GM13977 (cell line): ENCODE measurements around the gene PAN2.

Experiments used
- DNase-seq: peaks from one replicate; pipeline ENCODE4 v3.0.0; 2012; ENCODE audit warnings: low spot score
- in situ Hi-C: fragments of 300-500 bp; cut with MboI; formaldehyde crosslinking; loops from one replicate; pipeline ENCODE4 v1.12.0; 2022; ENCODE audit warnings: low sequenced_read_pairs, low pct_unique_long_range_greater_than_20kb, mixed read lengths, inconsistent platforms; ENCODE audit not compliant: unreplicated experiment
- TF ChIP-seq, protein P1 (sequence below): IDR thresholded peaks from 2 replicates; pipeline ENCODE4 v1.5.1; 2012; ENCODE audit warnings: mild to moderate bottlenecking, control low read depth; ENCODE audit not compliant: insufficient read depth; ENCODE audit errors: extremely low read depth, missing control alignments

The PAN2 gene

GRCh38 chr12:56374726-56375597 lies 41.2 kb upstream of the PAN2 start:
- DNase-seq, result no peak
- in situ Hi-C loops, result no loop called here
- TF ChIP-seq, protein P1, sequence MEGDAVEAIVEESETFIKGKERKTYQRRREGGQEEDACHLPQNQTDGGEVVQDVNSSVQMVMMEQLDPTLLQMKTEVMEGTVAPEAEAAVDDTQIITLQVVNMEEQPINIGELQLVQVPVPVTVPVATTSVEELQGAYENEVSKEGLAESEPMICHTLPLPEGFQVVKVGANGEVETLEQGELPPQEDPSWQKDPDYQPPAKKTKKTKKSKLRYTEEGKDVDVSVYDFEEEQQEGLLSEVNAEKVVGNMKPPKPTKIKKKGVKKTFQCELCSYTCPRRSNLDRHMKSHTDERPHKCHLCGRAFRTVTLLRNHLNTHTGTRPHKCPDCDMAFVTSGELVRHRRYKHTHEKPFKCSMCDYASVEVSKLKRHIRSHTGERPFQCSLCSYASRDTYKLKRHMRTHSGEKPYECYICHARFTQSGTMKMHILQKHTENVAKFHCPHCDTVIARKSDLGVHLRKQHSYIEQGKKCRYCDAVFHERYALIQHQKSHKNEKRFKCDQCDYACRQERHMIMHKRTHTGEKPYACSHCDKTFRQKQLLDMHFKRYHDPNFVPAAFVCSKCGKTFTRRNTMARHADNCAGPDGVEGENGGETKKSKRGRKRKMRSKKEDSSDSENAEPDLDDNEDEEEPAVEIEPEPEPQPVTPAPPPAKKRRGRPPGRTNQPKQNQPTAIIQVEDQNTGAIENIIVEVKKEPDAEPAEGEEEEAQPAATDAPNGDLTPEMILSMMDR, result no peak

- DNase-seq, result no peak
- in situ Hi-C loops, result no loop called here
- TF ChIP-seq, protein P1, result no peak
Measured at GRCh38 chr12:56373515-56373914, 39.7 kb upstream of the PAN2 start.

DNA sequence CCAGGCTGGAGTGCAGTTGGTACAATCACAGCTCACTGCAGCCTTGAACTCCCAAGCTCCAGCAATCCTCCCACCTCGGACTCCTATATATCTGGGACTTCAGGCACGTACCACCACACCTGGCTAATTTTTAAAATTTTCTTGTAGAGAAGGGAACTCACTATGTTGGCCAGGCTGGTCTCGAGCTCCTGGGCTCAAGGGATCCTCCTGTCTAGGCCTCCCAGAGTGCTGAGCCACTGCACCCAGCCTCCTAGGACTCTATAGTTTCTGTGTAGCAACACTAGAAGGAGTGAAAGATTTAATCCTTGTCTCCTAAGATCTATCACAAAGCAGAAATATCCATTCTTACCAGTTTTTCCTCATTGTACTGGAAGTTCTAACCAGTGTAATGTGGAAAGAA lies 33.1 kb upstream of the PAN2 start:
- TF ChIP-seq, protein P1, result no peak
- in situ Hi-C loops, result no loop called here
- no peak for DNase-seq

DNA sequence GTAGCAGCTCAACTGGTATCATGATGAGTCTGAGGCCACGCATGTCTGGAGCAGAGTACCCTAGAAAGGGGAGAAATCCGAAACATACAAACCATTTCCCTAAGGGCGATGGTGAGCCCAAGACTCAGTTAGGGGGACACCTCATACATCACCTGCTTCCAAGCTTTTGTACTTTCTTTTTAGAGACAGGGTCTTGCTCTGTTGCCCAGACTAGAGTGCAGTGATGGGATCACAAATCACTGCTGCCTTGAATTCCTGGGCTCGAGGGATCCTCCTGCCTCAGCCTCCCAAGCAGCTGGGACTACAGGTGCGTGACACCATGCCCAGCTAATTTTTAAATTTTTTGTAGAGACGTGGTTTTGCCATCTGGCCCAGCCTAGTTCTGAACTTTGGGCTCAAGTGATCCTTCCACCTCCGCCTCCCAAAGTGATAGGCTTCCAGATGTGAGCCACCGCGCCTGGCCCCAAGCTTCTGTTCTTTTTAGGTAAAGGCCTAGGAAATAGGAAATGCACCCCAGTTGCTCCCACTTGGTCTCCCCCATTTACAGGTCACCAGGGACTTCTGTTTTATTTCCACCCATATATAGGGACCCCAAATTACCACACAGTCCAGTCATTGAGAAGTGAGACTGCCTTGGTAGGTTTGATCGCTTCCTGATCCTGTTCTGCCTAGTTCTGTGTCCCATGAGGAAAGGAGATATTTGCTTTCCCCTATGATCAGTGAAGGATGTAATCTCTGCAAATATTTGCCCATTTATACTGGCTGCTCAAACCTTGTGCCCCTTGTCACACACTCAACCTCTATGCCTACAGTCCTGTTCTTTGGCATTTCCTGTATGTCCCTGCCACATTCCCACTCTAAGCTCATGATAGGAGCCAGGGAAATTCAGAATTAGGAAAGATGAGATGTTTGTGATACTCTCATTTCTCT lies 28.6 kb upstream of the PAN2 start, which contains the start of gene APOF:
APOF (minus strand) TSS at position 728 of the 930 bp plus-strand sequence; CDS start at position 616, 112 bp downstream.
- TF ChIP-seq, protein P1, result no peak
- DNase-seq, result no peak
- in situ Hi-C loops, result no loop called here

GRCh38 chr12:56361487-56362129 lies 27.8 kb upstream of the PAN2 start:
- in situ Hi-C loops, result no loop called here
- no peak for DNase-seq
- TF ChIP-seq, protein P1, result no peak
